HCT116 (cell line): ENCODE data around the gene PHF19. TPM values are rescaled to one million over a fixed set of nuclear protein-coding genes. Genes with fewer than 3 reads are reported as not detected.

ENCODE experiments used
- ATAC-seq: fragments of 200-7000 bp; cut with Tn5 transposase; 2 replicates; pipeline ENCODE4 v1.9.1; 2020; ENCODE audit warnings: mild to moderate bottlenecking, moderate library complexity
- BruUV-seq: library from RNA; stranded (reverse); fragments of 400-500 nt; replicated peaks from 2 replicates; lab custom pipeline; 2021; lab: Mats Ljungman, UMichigan
- CTCF ChIA-PET: fragments of 300-600 bp; sonication (Branson Sonifier 250); formaldehyde crosslinking; loops from one replicate; lab custom pipeline; 2021; ENCODE audit warnings: antibody characterized with exemption; lab: Charles Lee
- POLR2A ChIA-PET: fragments of 300-600, 350-600 bp; sonication (Branson Sonifier 250); formaldehyde crosslinking; loops from one replicate; lab custom pipeline; 2021; ENCODE audit warnings: antibody characterized with exemption; lab: Charles Lee
- RAD21 ChIA-PET, 2 experiments: fragments of 300-600 bp; sonication (Branson Sonifier 250); formaldehyde crosslinking; loops; one replicate each; lab custom pipeline; 2023; ENCODE audit warnings: low total read pairs in 2 of 2; ENCODE audit not compliant: uncharacterized antibody in 2 of 2, unreplicated experiment in 2 of 2, low non-redundant PET in 1 of 2; lab: Charles Lee
- DNase-seq: peaks from one replicate; pipeline ENCODE4 v3.0.0-alpha.2; 2010; ENCODE audit warnings: low read depth, low spot score
- H2AFZ ChIP-seq: fragments of 200-600 bp; shearing (Covaris generic), sonication (generic); 2 replicates; pipeline ENCODE4 v1.6.1; 2017; ENCODE audit warnings: low read depth, mixed run types, mixed read lengths, antibody characterized with exemption, low read length; ENCODE audit not compliant: poor library complexity, severe bottlenecking
- H3K27ac ChIP-seq: 2 replicates; pipeline ENCODE4 v1.5.1; 2012; ENCODE audit warnings: low read depth, low read length
- H3K27me3 ChIP-seq: fragments of 200-600 bp; sonication (generic); 2 replicates; pipeline ENCODE4 v1.6.1; 2016; ENCODE audit warnings: mixed run types, low read length, mixed read lengths; ENCODE audit not compliant: insufficient read depth
- H3K36me3 ChIP-seq, 2 experiments: fragments of 200-500 bp in 1 of 2; fragments of 200-600 bp in 1 of 2; sonication (Bioruptor generic) in 1 of 2; sonication (generic) in 1 of 2; 2 replicates each; pipeline versions ENCODE4 v1.5.1 to v1.6.1; 2014 to 2016; ENCODE audit warnings: low read length in 2 of 2, inconsistent platforms in 1 of 2, mixed read lengths in 1 of 2, mixed run types in 1 of 2; ENCODE audit not compliant: insufficient read depth in 2 of 2, control insufficient read depth in 1 of 2
- H3K4me1 ChIP-seq, 2 experiments: fragments of 200-600 bp in 1 of 2; sonication (generic) in 1 of 2; 2 replicates each; pipeline versions ENCODE4 v1.5.1 to v1.6.1; 2012 to 2017; ENCODE audit warnings: low read length in 2 of 2, inconsistent platforms in 1 of 2, mild to moderate bottlenecking in 1 of 2, mixed read lengths in 1 of 2, mixed run types in 1 of 2, moderate library complexity in 1 of 2; ENCODE audit not compliant: insufficient read depth in 2 of 2, control insufficient read depth in 1 of 2
- H3K4me2 ChIP-seq: fragments of 200-600 bp; sonication (generic); 2 replicates; pipeline ENCODE4 v1.6.1; 2017; ENCODE audit warnings: mixed run types, low read length, mixed read lengths
- H3K4me3 ChIP-seq, 2 experiments: fragments of 200-600 bp in 1 of 2; sonication (generic) in 1 of 2; replicated peaks in 1 of 2; 2 replicates each; pipeline ENCODE4 v1.5.1; 2011 to 2016; ENCODE audit warnings: low read length in 2 of 2, control low read depth in 1 of 2, low read depth in 1 of 2, mild to moderate bottlenecking in 1 of 2, mixed read lengths in 1 of 2, mixed run types in 1 of 2
- H3K79me2 ChIP-seq: fragments of 200-600 bp; sonication (generic); 2 replicates; pipeline ENCODE4 v1.6.1; 2017; ENCODE audit warnings: mild to moderate bottlenecking, mixed run types, low read length, moderate library complexity, mixed read lengths; ENCODE audit not compliant: insufficient read depth
- H3K9ac ChIP-seq: fragments of 200-600 bp; sonication (generic); 2 replicates; pipeline ENCODE4 v1.6.1; 2016; ENCODE audit warnings: low read length, mixed read lengths
- H3K9me2 ChIP-seq: fragments of 200-600 bp; sonication (generic), shearing (Covaris generic); 2 replicates; pipeline ENCODE4 v1.6.1; 2017; ENCODE audit warnings: mixed run types, mild to moderate bottlenecking, moderate library complexity; ENCODE audit not compliant: insufficient read depth
- H3K9me3 ChIP-seq, 2 experiments: fragments of 200-500 bp in 1 of 2; fragments of 200-600 bp in 1 of 2; sonication (Bioruptor generic) in 1 of 2; sonication (generic) in 1 of 2; 2 replicates each; pipeline ENCODE4 v1.6.1; 2014 to 2017; ENCODE audit warnings: low read length in 2 of 2, mixed read lengths in 2 of 2, inconsistent platforms in 1 of 2, low read depth in 1 of 2, mild to moderate bottlenecking in 1 of 2, mixed run types in 1 of 2, moderate library complexity in 1 of 2; ENCODE audit not compliant: control insufficient read depth in 1 of 2, insufficient read depth in 1 of 2
- H4K20me1 ChIP-seq: fragments of 200-600 bp; sonication (generic), shearing (Covaris generic); 2 replicates; pipeline ENCODE4 v1.6.1; 2017; ENCODE audit warnings: mixed run types, mild to moderate bottlenecking, moderate library complexity; ENCODE audit not compliant: insufficient read depth
- CBX3 ChIP-seq: IDR thresholded peaks from 2 replicates; pipeline ENCODE4 v1.6.1; 2012; ENCODE audit warnings: low read depth
- CEBPB ChIP-seq: IDR thresholded peaks from 2 replicates; pipeline ENCODE4 v1.6.1; 2012; ENCODE audit warnings: low read depth
- EZH2 ChIP-seq: fragments of 200-600 bp; sonication (generic); IDR thresholded peaks from 2 replicates; pipeline ENCODE4 v1.6.1; 2017; ENCODE audit warnings: antibody characterized with exemption, mixed run types
- FOSL1 ChIP-seq: IDR thresholded peaks from 2 replicates; pipeline ENCODE4 v1.6.1; 2012; ENCODE audit warnings: low read depth
- POLR2AphosphoS5 ChIP-seq: IDR thresholded peaks from 2 replicates; pipeline ENCODE4 v1.6.1; 2011; ENCODE audit warnings: mild to moderate bottlenecking, low read depth, low read length, moderate library complexity
- RAD21 ChIP-seq: IDR thresholded peaks from 2 replicates; pipeline ENCODE4 v1.6.1; 2012; ENCODE audit warnings: low read depth, mild to moderate bottlenecking
- SIN3A ChIP-seq: IDR thresholded peaks from 2 replicates; pipeline ENCODE4 v1.6.1; 2012; ENCODE audit warnings: low read depth
- YY1 ChIP-seq: IDR thresholded peaks from 2 replicates; pipeline ENCODE4 v1.6.1; 2011; ENCODE audit warnings: low read length, low read depth, moderate library complexity, mild to moderate bottlenecking; ENCODE audit not compliant: insufficient replicate concordance; ENCODE audit errors: extremely low read depth
- ZFX ChIP-seq: fragments of 450-650 bp; IDR thresholded peaks from 2 replicates; pipeline ENCODE4 v1.6.1; 2017
- intact Hi-C: fragments of 100-400 bp; cut with micrococcal nuclease; formaldehyde crosslinking; loops from 2 replicates; pipeline ENCODE4 v1.10.0; 2022
- total RNA-seq: library from RNA; stranded (reverse); gene quantifications from one replicate; pipeline ENCODE4 v1.2.1, GENCODE V29; 2021; ENCODE audit not compliant: unreplicated experiment
- TF ChIP-seq, protein P1 (sequence below), 3 experiments: fragments of 200-600 bp in 1 of 3; sonication (generic) in 1 of 3; IDR thresholded peaks in 2 of 3; conservative IDR thresholded peaks in 1 of 3; 2 replicates each; pipeline ENCODE4 v1.5.1; 2012 to 2017; ENCODE audit warnings: low read depth in 2 of 3, low read length in 2 of 3, antibody characterized with exemption in 1 of 3, borderline replicate concordance in 1 of 3, control low read depth in 1 of 3, mild to moderate bottlenecking in 1 of 3, mixed read lengths in 1 of 3, mixed run types in 1 of 3, moderate library complexity in 1 of 3; ENCODE audit not compliant: insufficient read depth in 1 of 3
- TF ChIP-seq, protein P2 (sequence below): IDR thresholded peaks from 2 replicates; pipeline ENCODE4 v1.6.1; 2011; ENCODE audit warnings: mild to moderate bottlenecking, low read length, moderate library complexity; ENCODE audit not compliant: insufficient replicate concordance; ENCODE audit errors: extremely low read depth

The PHF19 gene
- total RNA-seq, 1 experiment from 2014 or later, result 74.0 TPM

DNA sequence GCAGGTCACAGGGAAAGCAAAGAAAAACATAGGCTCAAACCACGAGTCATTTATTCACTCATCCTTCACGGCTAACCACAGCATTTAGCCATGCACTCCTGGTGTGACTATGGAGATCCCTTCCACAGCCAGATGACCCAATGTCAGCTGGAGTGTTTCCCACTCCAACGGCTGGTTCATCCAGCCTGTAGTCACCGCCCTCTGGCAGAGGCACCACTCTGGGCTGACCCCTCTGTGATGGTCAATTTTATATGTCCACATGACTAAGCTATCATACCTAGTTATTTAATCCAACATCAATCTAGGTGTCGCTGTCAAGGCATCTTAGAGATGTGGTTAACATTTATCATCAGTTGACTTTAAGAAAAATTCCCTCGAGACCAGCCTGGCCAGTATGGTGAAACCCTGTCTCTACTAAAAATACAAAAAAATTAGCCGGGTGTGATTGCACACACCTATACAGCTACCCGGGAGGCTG lies 9.5 kb upstream of the PHF19 start:
- DNase-seq, result no peak
- TF ChIP-seq RAD21, result no peak
- TF ChIP-seq EZH2, result no peak
- TF ChIP-seq POLR2AphosphoS5, result no peak
- no peak for TF ChIP-seq CEBPB
- TF ChIP-seq SIN3A, result no peak
- TF ChIP-seq YY1, result no peak
- TF ChIP-seq FOSL1, result no peak
- no peak for TF ChIP-seq ZFX
- TF ChIP-seq, protein P1, sequence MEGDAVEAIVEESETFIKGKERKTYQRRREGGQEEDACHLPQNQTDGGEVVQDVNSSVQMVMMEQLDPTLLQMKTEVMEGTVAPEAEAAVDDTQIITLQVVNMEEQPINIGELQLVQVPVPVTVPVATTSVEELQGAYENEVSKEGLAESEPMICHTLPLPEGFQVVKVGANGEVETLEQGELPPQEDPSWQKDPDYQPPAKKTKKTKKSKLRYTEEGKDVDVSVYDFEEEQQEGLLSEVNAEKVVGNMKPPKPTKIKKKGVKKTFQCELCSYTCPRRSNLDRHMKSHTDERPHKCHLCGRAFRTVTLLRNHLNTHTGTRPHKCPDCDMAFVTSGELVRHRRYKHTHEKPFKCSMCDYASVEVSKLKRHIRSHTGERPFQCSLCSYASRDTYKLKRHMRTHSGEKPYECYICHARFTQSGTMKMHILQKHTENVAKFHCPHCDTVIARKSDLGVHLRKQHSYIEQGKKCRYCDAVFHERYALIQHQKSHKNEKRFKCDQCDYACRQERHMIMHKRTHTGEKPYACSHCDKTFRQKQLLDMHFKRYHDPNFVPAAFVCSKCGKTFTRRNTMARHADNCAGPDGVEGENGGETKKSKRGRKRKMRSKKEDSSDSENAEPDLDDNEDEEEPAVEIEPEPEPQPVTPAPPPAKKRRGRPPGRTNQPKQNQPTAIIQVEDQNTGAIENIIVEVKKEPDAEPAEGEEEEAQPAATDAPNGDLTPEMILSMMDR (IDR thresholded peaks at IDR 0.05 in 2 of 3, conservative IDR thresholded peaks at IDR 0.05 in 1 of 3; ENCODE audit: borderline replicate concordance in 1 of 3, insufficient read depth in 1 of 3, low read depth in 2 of 3, low read length in 2 of 3), result no peak
- TF ChIP-seq CBX3, result no peak
- TF ChIP-seq, protein P2, sequence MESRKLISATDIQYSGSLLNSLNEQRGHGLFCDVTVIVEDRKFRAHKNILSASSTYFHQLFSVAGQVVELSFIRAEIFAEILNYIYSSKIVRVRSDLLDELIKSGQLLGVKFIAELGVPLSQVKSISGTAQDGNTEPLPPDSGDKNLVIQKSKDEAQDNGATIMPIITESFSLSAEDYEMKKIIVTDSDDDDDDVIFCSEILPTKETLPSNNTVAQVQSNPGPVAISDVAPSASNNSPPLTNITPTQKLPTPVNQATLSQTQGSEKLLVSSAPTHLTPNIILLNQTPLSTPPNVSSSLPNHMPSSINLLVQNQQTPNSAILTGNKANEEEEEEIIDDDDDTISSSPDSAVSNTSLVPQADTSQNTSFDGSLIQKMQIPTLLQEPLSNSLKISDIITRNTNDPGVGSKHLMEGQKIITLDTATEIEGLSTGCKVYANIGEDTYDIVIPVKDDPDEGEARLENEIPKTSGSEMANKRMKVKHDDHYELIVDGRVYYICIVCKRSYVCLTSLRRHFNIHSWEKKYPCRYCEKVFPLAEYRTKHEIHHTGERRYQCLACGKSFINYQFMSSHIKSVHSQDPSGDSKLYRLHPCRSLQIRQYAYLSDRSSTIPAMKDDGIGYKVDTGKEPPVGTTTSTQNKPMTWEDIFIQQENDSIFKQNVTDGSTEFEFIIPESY, result no peak
- CTCF ChIA-PET, result no interaction called here

More for the DNA sequence above, 9.5 kb upstream of the PHF19 start:
- H2AFZ ChIP-seq, result no peak overlapping the region
- ChIA-PET RAD21 (no interaction called here), POLR2A (no interaction called here)
- no peaks in the 10 kb centered on the region for H3K9me2 ChIP-seq
- H3K4me2 ChIP-seq, result no peak overlapping the region
- no peaks in the 10 kb centered on the region for H3K9me3 ChIP-seq
- intact Hi-C loops, result no loop called here
- no peak overlapping the region for H3K27ac ChIP-seq
- H4K20me1 ChIP-seq, result no peaks in the 10 kb centered on the region
- ATAC-seq, result no peak
- no TSS peak for BruUV-seq
- no peak overlapping the region for H3K4me3 ChIP-seq
- H3K9ac ChIP-seq, result no peak overlapping the region
- no peaks in the 10 kb centered on the region for H3K36me3 ChIP-seq
- H3K79me2 ChIP-seq, result no peaks in the 10 kb centered on the region
- H3K27me3 ChIP-seq, result no peaks in the 10 kb centered on the region
- H3K4me1 ChIP-seq, result peaks cover 10 to 23% of the 10 kb centered on the region in 2 experiments; a peak in 3 of 4 replicates
